CD4-positive, alpha-beta T cell treated with Interleukin-4 for 4 hours (primary cell): Measurements from ENCODE around the gene KCTD6.
A peak's percentile ranks its signal among the peaks of the same experiment; 100 is the strongest.
"Not testable (repeated sequence)": the region's sequence is repeated elsewhere in the genome, so short reads cannot be mapped to it uniquely, and the experiment has no call there.

Experiments
- DNase-seq: peaks from one replicate; pipeline ENCODE4 v3.0.0-alpha.2; 2020

The KCTD6 gene

GRCh38 chr3:58527440-58527839 lies 35.5 kb downstream of the KCTD6 start:
- DNase-seq, result not testable (repeated sequence)

- DNase-seq, result no peak
Observed at GRCh38 chr3:58528629-58529028, 36.7 kb downstream of the KCTD6 start.

- no peak for DNase-seq
Observed at GRCh38 chr3:58529516-58530353, 37.8 kb downstream of the KCTD6 start.

GRCh38 chr3:58530354-58530865 lies 38.5 kb downstream of the KCTD6 start:
- no peak for DNase-seq

GRCh38 chr3:58531555-58531954 lies 39.7 kb downstream of the KCTD6 start:
- DNase-seq, result no peak

GRCh38 chr3:58531956-58532355 lies 40.1 kb downstream of the KCTD6 start:
- DNase-seq, result no peak

- peak; percentile 81 for DNase-seq
Observed at GRCh38 chr3:58532794-58533220, 40.9 kb downstream of the KCTD6 start.

- DNase-seq, result no peak
Observed at GRCh38 chr3:58534592-58535494, 42.9 kb downstream of the KCTD6 start.

GRCh38 chr3:58535531-58536500 lies 43.9 kb downstream of the KCTD6 start:
- DNase-seq, result no peak

GRCh38 chr3:58536501-58537411 lies 44.9 kb downstream of the KCTD6 start, which contains the start of gene ACOX2:
Gene ACOX2, minus strand, starts transcription at chr3:58537190. Its CDS starts 2,084 bp downstream, at chr3:58535106.
- DNase-seq, result no peak

- no peak for DNase-seq
Observed at GRCh38 chr3:58537412-58538301, 45.8 kb downstream of the KCTD6 start.

GRCh38 chr3:58539626-58540025 lies 47.7 kb downstream of the KCTD6 start:
- DNase-seq, result no peak

GRCh38 chr3:58540176-58540858 lies 48.4 kb downstream of the KCTD6 start:
- DNase-seq, result no peak

- DNase-seq, result no peak
Observed at GRCh38 chr3:58544541-58544940, 52.6 kb downstream of the KCTD6 start.

- DNase-seq, result no peak
Observed at GRCh38 chr3:58551636-58552180, 59.8 kb downstream of the KCTD6 start.
